ENCODE measurements around the gene NOL7. TPM values are rescaled to one million over a fixed set of nuclear protein-coding genes. Genes with fewer than 3 reads are reported as not detected.

NOL7 gene
- total and polyA plus RNA-seq, 2 of the 13 experiments (the other 11 are each of a cell fraction or from before 2014, with no cell fraction given): 37.8 to 186 TPM

- TF ChIP-seq POLR2AphosphoS5 (IDR thresholded peaks at IDR 0.05; ENCODE audit: low read depth, low read length): peak; percentile 47; the same call in 1 of the 2 replicates
- TF ChIP-seq, protein P1, sequence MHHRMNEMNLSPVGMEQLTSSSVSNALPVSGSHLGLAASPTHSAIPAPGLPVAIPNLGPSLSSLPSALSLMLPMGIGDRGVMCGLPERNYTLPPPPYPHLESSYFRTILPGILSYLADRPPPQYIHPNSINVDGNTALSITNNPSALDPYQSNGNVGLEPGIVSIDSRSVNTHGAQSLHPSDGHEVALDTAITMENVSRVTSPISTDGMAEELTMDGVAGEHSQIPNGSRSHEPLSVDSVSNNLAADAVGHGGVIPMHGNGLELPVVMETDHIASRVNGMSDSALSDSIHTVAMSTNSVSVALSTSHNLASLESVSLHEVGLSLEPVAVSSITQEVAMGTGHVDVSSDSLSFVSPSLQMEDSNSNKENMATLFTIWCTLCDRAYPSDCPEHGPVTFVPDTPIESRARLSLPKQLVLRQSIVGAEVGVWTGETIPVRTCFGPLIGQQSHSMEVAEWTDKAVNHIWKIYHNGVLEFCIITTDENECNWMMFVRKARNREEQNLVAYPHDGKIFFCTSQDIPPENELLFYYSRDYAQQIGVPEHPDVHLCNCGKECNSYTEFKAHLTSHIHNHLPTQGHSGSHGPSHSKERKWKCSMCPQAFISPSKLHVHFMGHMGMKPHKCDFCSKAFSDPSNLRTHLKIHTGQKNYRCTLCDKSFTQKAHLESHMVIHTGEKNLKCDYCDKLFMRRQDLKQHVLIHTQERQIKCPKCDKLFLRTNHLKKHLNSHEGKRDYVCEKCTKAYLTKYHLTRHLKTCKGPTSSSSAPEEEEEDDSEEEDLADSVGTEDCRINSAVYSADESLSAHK (CRISPR knock-in tag; IDR thresholded peaks at IDR 0.05; ENCODE audit: borderline replicate concordance): no peak
- TF ChIP-seq CBX1 (IDR thresholded peaks at IDR 0.05; ENCODE audit: low read depth): no peak
- TF ChIP-seq ZIK1 (CRISPR knock-in tag; IDR thresholded peaks at IDR 0.05; ENCODE audit: borderline replicate concordance, low read depth): peak; percentile 72; the same call in 1 of the 2 replicates
- TF ChIP-seq ZNF562 (CRISPR knock-in tag; IDR thresholded peaks at IDR 0.05; ENCODE audit: borderline replicate concordance): 0 out of 2 replicates have a peak, but pooled peaks have one; percentile 17
- TF ChIP-seq, protein P2, sequence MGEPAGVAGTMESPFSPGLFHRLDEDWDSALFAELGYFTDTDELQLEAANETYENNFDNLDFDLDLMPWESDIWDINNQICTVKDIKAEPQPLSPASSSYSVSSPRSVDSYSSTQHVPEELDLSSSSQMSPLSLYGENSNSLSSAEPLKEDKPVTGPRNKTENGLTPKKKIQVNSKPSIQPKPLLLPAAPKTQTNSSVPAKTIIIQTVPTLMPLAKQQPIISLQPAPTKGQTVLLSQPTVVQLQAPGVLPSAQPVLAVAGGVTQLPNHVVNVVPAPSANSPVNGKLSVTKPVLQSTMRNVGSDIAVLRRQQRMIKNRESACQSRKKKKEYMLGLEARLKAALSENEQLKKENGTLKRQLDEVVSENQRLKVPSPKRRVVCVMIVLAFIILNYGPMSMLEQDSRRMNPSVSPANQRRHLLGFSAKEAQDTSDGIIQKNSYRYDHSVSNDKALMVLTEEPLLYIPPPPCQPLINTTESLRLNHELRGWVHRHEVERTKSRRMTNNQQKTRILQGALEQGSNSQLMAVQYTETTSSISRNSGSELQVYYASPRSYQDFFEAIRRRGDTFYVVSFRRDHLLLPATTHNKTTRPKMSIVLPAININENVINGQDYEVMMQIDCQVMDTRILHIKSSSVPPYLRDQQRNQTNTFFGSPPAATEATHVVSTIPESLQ (CRISPR knock-in tag; conservative IDR thresholded peaks at IDR 0.05): no peak
- no peak for TF ChIP-seq ZNF501 (CRISPR knock-in tag; IDR thresholded peaks at IDR 0.05)
- TF ChIP-seq, protein P3, sequence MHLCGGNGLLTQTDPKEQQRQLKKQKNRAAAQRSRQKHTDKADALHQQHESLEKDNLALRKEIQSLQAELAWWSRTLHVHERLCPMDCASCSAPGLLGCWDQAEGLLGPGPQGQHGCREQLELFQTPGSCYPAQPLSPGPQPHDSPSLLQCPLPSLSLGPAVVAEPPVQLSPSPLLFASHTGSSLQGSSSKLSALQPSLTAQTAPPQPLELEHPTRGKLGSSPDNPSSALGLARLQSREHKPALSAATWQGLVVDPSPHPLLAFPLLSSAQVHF (CRISPR knock-in tag; IDR thresholded peaks at IDR 0.05): peak; percentile 70
- no peak for TF ChIP-seq JUND (CRISPR knock-in tag; IDR thresholded peaks at IDR 0.05)
- no peak for TF ChIP-seq HNF4A (CRISPR knock-in tag; IDR thresholded peaks at IDR 0.05)
- TF ChIP-seq ZBTB7A (CRISPR knock-in tag; IDR thresholded peaks at IDR 0.05): peak; percentile 94
- peak; percentile 57; the same call in 1 of the 2 replicates for TF ChIP-seq SALL2 (CRISPR knock-in tag; IDR thresholded peaks at IDR 0.05)
- TF ChIP-seq ZGPAT (CRISPR knock-in tag; IDR thresholded peaks at IDR 0.05): no peak; the same call in 1 of the 2 replicates
- TF ChIP-seq, protein P4, sequence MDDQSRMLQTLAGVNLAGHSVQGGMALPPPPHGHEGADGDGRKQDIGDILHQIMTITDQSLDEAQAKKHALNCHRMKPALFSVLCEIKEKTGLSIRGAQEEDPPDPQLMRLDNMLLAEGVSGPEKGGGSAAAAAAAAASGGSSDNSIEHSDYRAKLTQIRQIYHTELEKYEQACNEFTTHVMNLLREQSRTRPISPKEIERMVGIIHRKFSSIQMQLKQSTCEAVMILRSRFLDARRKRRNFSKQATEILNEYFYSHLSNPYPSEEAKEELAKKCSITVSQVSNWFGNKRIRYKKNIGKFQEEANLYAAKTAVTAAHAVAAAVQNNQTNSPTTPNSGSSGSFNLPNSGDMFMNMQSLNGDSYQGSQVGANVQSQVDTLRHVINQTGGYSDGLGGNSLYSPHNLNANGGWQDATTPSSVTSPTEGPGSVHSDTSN (CRISPR knock-in tag; IDR thresholded peaks at IDR 0.05; ENCODE audit: borderline replicate concordance): no peak
- TF ChIP-seq MXD4 (CRISPR knock-in tag; IDR thresholded peaks at IDR 0.05): no peak
- TF ChIP-seq ZNF10 (CRISPR knock-in tag; IDR thresholded peaks at IDR 0.05; ENCODE audit: borderline replicate concordance, low read depth): no peak
- TF ChIP-seq, protein P5, sequence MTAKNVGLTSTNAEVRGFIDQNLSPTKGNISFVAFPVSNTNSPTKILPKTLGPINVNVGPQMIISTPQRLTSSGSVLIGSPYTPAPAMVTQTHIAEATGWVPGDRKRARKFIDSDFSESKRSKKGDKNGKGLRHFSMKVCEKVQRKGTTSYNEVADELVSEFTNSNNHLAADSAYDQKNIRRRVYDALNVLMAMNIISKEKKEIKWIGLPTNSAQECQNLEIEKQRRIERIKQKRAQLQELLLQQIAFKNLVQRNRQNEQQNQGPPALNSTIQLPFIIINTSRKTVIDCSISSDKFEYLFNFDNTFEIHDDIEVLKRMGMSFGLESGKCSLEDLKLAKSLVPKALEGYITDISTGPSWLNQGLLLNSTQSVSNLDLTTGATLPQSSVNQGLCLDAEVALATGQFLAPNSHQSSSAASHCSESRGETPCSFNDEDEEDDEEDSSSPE (CRISPR knock-in tag; IDR thresholded peaks at IDR 0.05): peak; percentile 67
- 0 out of 2 replicates have a peak, but pooled peaks have one; percentile 11 for TF ChIP-seq MTA1 (CRISPR knock-in tag; IDR thresholded peaks at IDR 0.05; ENCODE audit: borderline replicate concordance)
- TF ChIP-seq SIN3A (IDR thresholded peaks at IDR 0.05; ENCODE audit: borderline replicate concordance, low read depth, low read length): no peak
- TF ChIP-seq RBM39 (IDR thresholded peaks at IDR 0.05; ENCODE audit: low read depth, low read length, poor library complexity, severe bottlenecking): peak; percentile 22
- peak; percentile 81 for TF ChIP-seq ATF7-NPFF (CRISPR knock-in tag; IDR thresholded peaks at IDR 0.05; ENCODE audit: low read depth)
These were observed 41.0 kb upstream of the NOL7 start (continued) for GRCh38 chr6:13574149-13574570.
